AG04449 (cell line): ENCODE results near the gene SBF2.

Experiments used
- CTCF ChIA-PET: fragments of 350-600 bp; formaldehyde crosslinking; extraction: SDS; loops from one replicate; lab custom pipeline; 2021; ENCODE audit warnings: antibody characterized with exemption; lab: Yijun Ruan, JAX
- POLR2A ChIA-PET: fragments of 400-600, 350-600 bp; formaldehyde crosslinking; extraction: SDS; loops from one replicate; lab custom pipeline; 2020; ENCODE audit warnings: antibody characterized with exemption, inconsistent platforms; lab: Yijun Ruan, JAX
- DNase-seq: peaks from one replicate; pipeline ENCODE4 v3.0.0-alpha.2; 2010; ENCODE audit warnings: low read depth, low spot score
- H3K4me3 ChIP-seq: 2 replicates; pipeline ENCODE4 v1.5.1; 2011; ENCODE audit warnings: low read depth, mild to moderate bottlenecking, control low read depth, low read length
- TF ChIP-seq, protein P1 (sequence below): IDR thresholded peaks from one replicate; pipeline ENCODE4 v1.5.1; 2011; ENCODE audit warnings: mild to moderate bottlenecking, moderate library complexity, low read length, control low read depth, inconsistent platforms; ENCODE audit not compliant: insufficient read depth; ENCODE audit errors: missing control alignments

Gene SBF2

DNA sequence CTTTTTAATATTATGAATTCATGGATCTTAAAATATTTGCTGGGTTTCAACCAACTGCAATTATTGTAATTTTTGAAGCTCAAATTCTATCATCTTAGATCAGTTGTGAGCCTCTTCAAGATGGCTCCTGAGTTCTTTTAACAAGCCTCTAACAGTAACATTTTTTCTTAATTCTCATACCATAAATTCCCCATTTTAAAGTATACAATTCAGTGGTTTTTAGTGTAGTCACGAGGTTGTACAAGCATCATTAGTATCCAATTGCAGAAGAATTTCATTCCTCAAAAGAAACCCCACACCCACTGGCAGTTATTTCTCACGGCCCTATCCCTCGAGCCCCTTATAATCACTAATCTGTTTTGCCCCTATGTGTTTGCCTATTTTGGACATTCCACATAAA, 270.8 kb downstream of the SBF2 start:
- ChIA-PET POLR2A (no interaction called here), CTCF (interaction anchor here (0.6 to 1.6 kb wide), 2 partner anchors 28 to 185 kb away, joined by 4 read pairs; no protein-coding TSS in a partner anchor)
- DNase-seq, result no peak
- TF ChIP-seq, protein P1, sequence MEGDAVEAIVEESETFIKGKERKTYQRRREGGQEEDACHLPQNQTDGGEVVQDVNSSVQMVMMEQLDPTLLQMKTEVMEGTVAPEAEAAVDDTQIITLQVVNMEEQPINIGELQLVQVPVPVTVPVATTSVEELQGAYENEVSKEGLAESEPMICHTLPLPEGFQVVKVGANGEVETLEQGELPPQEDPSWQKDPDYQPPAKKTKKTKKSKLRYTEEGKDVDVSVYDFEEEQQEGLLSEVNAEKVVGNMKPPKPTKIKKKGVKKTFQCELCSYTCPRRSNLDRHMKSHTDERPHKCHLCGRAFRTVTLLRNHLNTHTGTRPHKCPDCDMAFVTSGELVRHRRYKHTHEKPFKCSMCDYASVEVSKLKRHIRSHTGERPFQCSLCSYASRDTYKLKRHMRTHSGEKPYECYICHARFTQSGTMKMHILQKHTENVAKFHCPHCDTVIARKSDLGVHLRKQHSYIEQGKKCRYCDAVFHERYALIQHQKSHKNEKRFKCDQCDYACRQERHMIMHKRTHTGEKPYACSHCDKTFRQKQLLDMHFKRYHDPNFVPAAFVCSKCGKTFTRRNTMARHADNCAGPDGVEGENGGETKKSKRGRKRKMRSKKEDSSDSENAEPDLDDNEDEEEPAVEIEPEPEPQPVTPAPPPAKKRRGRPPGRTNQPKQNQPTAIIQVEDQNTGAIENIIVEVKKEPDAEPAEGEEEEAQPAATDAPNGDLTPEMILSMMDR, result no peak
- no peak overlapping the region for H3K4me3 ChIP-seq

DNA sequence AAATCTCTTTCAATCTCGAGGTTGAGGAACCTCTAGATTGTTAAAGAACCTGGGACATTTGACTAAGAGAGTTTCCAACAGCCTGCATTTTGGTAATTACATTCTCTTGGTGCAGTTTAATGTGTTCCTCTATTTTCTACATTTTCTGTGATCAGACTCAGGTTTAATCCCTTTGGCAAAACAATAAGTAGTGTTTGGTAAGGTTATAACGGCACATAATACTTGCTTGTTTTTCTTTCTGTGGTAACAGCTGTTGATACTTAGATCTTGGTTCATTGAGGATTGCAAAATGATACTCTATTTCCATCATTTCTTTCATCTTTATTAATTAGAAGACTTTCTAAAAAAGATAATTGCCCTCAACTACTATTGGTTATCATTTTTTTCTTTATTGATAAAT, 271.3 kb downstream of the SBF2 start:
- ChIA-PET POLR2A (no interaction called here), CTCF (interaction anchor here (0.6 to 1.6 kb wide), 2 partner anchors 28 to 185 kb away, joined by 4 read pairs; no protein-coding TSS in a partner anchor)
- no peak overlapping the region for H3K4me3 ChIP-seq
- TF ChIP-seq, protein P1, result no peak
- no peak for DNase-seq

DNA sequence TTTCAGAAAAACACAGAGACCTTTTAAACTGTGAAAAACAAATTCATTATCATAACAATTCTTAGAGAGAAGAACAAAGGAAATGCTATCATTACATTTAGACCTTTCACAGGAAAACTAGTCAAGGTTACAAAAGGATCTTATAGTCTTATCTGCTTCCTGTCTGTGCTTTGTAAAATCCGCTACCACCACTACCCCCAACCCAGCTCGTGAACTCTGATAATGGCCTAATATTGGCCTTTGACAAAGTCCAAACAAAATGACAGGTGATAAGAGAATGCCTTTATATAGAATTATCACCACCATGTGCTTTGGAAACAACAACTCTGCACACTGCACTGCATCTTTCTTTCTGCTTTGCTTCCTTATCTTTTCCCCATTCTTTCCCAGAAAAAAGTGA, 272.5 kb downstream of the SBF2 start:
- DNase-seq, result no peak
- CTCF ChIA-PET, result interaction anchor here (0.7 kb wide), 1 partner anchor 186 kb away, joined by 3 read pairs; no protein-coding TSS in a partner anchor
- TF ChIP-seq, protein P1, result no peak
- POLR2A ChIA-PET, result no interaction called here
- no peak overlapping the region for H3K4me3 ChIP-seq

DNA sequence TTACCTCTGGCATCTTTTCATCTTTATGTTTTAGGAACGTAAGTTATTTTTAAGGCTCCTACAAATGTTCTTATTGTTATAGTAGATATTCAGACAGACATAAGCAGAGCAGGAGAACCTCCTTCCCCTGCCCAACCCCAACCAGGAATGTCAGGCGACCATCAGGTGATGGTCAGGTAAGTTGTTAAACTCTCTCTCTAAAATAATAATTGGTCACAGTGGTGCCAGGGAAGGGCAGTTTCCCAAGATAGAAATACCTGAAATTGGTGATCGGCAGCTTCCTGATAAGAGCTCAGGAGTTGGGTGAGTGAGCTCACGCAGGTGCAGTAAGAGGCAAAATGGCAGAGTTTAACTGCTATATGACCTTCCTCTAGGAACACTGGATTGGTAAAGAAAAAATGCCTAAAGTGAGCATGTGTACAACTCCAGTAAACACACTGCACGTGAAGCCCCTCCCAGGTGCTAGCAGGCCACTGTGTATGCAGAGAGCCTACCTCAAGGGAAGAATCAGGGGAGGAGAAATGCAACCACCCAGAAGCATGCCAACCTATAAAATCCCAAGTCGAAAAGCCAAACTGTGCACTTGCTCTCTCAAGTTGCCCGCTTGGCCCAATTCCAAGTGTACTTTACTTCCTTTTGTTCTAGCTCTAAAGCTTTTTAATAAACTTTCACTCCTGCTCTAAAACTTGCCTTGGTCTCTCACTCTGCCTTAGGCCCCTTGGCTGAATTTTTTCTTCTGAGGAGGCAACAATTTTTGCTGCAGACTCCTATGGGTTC, 273.9 kb downstream of the SBF2 start:
- POLR2A ChIA-PET, result no interaction called here
- DNase-seq, result no peak
- H3K4me3 ChIP-seq, result no peak overlapping the region
- TF ChIP-seq, protein P1, result no peak
- CTCF ChIA-PET, result interaction anchor here (0.7 to 1.0 kb wide), 2 partner anchors 9 to 14 kb away, joined by 3 to 4 read pairs; no protein-coding TSS in a partner anchor

DNA sequence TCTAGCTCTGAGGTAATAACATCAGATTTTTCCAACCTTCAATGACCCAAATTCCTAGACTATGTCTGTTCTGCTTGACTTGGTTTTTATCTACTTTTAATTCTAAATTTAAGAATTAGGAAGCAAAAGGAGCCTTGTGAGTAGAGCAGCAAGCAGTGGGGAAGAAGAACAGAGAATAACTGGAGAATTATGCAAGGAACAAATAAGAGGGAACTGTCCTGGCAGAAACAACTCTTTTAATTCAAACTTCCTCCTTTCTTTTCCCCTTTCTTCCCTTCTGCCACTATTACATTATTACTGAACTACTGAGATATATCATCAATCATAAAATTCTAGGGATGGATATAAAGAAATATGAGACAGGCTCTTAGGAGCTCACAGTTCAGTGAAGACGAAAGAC, 276.1 kb downstream of the SBF2 start:
- ChIA-PET POLR2A (no interaction called here), CTCF (no interaction called here)
- TF ChIP-seq, protein P1, result no peak
- no peak overlapping the region for H3K4me3 ChIP-seq
- no peak for DNase-seq

DNA sequence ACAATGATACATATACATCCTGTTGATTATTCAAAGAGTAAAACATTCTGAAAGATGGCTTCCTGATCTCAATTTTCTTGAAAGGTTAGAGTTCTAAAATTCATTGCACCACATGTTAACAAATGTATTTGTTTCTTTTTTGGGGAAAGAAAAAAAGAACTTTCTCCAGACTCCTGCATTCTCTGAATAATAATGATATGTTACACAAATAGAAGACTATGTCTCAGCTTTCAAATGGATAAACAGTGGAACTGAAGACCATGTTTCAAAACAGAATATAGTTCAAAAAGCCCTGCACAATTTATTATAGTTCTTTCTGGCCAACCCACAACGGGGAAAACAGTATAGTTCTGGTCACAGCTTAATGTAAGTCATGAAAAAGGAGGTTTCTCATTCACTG, 277.0 kb downstream of the SBF2 start:
- CTCF ChIA-PET, result no interaction called here
- DNase-seq, result no peak
- TF ChIP-seq, protein P1, result no peak
- POLR2A ChIA-PET, result no interaction called here
- H3K4me3 ChIP-seq, result no peak overlapping the region
